Ovary (tissue), 3 donors: ENCODE results near the gene TMF1.

ENCODE experiments used
- CTCF ChIP-seq, 3 donors: fragments of 450-650 bp in 2 of 3; fragments of 200-600 bp in 1 of 3; IDR thresholded peaks; one replicate each; pipeline versions ENCODE4 v1.5.1 to v1.8.0; 2016 to 2022; ENCODE audit warnings: antibody characterized with exemption in 3 of 3, mild to moderate bottlenecking in 1 of 3
- POLR2A ChIP-seq: fragments of 450-650 bp; IDR thresholded peaks from one replicate; pipeline ENCODE4 v1.6.1; 2017; ENCODE audit warnings: antibody characterized with exemption, mild to moderate bottlenecking, moderate library complexity
- donor health status: DM: no; HTN: no; CAD: no.

GRCh38 chr3:69085833-69086722 is 33.9 kb upstream of the TMF1 start:
- TF ChIP-seq POLR2A = no peak
- TF ChIP-seq CTCF (IDR thresholded peaks at IDR 0.05) = no peak
